ENCODE measurements around the gene SPEG. TPM values are rescaled to one million over a fixed set of nuclear protein-coding genes. Genes with fewer than 3 reads are reported as not detected.

SPEG gene
- total RNA-seq, 1 experiment from 2014 or later: 13.9 TPM

DNA sequence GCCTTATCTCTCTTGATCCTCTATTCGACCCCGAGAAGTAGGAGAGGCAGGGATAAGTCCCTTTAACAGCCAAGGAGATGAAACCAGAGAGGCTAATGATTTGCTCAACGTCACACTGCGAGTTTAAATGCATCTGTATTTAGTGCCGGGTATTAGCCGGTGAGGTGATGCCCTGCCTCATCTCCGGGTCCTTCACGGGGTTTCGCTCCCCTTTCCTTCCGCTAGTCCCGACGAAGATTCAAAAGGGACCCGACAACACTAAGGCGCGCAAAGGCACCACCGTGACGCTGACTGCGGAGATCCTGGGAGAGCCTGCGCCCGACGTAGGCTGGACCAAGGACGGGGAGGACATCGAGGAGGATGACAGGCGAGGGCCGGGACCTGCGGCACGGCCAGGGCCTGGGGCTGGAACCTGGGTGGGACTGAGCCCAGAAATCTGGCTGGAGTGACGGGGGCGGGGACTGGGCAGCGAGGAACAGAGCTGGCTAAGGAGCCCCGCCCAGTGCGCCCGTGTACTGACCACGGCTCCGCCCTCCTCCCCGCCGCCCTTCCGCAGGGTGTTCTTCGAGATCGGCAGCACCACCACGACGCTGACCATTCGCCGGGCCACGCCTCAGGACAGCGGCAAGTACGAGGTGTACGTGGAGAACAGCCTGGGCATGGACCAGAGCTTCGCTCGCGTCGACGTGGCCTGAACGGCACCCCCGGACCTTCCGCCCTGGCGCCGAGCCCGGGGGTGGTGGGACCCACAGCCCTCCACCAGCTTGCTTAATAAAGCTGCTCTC lies 63.0 kb downstream of the SPEG start:
- peak; percentile 86 for DNase-seq (ENCODE audit: low read depth)

GRCh38 chr2:219498280-219499057 lies 63.8 kb downstream of the SPEG start, which contains the start of gene GMPPA:
TSS of gene GMPPA (plus strand) at chr2:219498891. CDS start at chr2:219499976, 1,085 bp downstream.
- DNase-seq (ENCODE audit: low read depth): peak; percentile 98

DNA sequence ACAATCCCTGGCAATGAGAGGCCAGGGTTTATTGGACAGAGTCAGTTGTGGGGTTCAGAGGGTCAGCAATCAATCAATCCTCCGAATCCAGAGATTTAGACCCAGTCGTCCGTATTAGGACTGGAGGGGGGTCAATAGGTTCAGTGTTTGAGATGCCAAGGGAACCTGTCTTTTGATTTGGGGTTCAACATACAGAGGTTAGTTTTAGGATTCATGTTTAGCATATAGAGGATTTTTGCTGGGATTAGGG lies 64.3 kb downstream of the SPEG start:
- DNase-seq (ENCODE audit: low read depth): no peak

- DNase-seq (ENCODE audit: low read depth): no peak
Observed at GRCh38 chr2:219499555-219499954, 64.9 kb downstream of the SPEG start.

DNA sequence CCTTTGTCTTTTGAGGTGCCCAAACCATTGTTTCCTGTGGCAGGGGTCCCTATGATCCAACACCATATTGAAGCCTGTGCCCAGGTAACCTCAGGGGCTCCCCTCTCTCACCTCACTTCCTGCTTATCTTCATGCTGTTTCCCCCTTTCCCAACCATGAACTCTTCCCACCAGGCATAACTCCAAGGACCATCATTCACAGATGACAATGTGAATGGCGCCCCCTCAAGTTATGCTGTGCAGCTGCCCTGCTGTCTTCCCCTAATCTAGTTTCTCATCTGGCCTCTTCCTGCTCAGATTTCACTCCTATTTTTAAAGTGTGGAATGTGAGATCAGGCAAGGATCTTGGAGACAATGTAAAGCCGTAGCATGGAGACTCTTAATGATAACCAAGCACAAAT lies 65.5 kb downstream of the SPEG start:
- DNase-seq (ENCODE audit: low read depth): peak; percentile 47

DNA sequence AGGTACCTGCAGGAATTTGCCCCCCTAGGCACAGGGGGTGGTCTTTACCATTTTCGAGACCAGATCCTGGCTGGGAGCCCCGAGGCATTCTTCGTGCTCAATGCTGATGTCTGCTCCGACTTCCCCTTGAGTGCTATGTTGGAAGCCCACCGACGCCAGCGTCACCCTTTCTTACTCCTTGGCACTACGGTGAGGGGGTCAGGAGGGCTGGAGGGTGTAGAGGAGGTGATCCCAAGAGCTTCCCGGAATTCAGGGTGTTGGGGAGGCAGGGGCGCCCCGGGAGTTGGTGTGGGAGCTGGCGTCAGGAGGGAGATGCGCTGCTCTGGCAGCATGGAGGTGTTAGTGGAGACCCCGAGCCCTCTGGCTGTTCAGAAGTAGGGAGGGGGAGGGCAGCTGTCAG lies 67.2 kb downstream of the SPEG start:
- no peak for DNase-seq (ENCODE audit: low read depth)

GRCh38 chr2:219502618-219503017 lies 68.0 kb downstream of the SPEG start:
- no peak for DNase-seq (ENCODE audit: low read depth)

GRCh38 chr2:219505585-219505984 lies 70.9 kb downstream of the SPEG start:
- DNase-seq (ENCODE audit: low read depth): no peak

- DNase-seq (ENCODE audit: low read depth): no peak
Observed at GRCh38 chr2:219506153-219506801, 71.6 kb downstream of the SPEG start.

DNA sequence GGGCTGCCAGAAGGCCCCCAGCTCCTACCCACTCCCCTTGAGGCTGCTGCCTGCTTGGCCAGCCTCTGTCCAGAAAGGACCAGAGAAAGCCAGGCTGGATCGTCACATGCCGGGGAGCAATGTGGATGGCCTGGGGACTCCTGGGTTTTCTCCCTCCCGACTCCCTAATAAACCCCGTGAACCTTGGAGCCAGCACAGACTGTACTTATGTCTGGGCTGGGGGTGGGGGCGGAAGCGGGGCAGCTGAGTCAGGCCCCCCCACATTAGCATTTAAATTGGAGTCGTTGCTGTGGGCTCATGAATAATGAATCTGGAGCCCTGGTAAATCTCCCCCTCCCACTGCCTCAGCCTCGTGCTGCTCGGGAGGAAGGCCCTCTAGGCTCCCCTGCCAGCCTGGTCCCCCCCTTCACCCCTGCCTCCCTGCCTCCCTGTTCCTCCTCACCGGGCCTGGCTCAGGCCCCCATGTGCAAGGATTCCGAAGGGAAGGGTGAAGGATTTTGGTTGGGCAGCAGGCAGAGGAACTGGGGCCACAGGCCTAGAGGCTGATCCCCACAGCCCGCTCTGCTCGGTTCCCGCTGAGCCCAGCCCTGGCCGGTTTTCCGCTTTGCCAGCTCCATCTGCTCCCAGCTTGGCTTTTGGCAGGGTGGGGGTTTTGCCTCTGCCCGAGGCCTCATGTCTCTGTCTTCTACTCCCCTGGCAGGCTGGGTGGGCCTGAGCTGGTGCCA lies 72.3 kb downstream of the SPEG start:
- no peak for DNase-seq (ENCODE audit: low read depth)

DNA sequence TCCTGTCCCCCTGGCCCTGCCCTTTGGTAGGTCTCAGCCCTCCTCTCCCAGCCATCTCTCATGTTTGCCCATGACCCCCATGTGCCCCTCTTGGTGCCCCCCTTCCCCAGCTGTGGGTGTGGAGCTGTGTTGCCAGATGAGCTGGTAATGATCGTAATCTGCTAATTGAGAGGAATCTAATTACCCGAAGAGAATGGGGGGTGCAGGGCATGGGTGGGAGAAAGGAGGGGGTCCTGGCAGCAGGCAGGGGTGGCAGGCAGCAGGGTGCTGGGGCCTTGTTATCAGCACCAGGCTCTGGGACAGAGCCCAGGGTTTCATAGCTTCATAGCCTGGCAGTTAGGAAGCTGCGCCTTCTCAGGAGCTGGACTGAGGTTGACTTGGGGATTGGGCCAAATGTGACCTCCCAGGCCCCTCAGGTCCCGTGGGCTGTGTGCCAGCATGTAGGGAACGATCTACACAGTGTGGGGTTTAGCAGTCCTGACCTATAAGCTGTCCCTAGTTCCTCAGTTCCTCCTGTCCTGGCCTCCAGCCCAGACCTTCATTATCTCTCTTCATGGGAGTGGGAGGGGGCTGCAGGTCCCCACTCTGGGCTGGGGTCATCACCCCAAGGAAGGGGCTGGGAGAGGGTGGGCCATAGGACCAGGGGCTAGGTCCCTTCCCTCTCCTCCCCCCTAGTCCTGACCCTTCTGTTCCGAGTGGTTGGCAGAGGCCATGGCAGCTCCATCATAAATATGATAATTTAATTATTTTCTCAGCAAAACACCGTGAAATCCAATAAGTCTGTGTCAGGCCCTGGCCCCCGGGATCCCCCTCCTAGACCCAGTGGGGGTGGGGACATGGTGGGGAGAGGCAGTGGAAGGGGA lies 73.2 kb downstream of the SPEG start:
- DNase-seq (ENCODE audit: low read depth): no peak

GRCh38 chr2:219508444-219508734 lies 73.7 kb downstream of the SPEG start:
- DNase-seq (ENCODE audit: low read depth): no peak

- no peak for DNase-seq (ENCODE audit: low read depth)
Observed at GRCh38 chr2:219508971-219509779, 74.5 kb downstream of the SPEG start.

- peak; percentile 51 for DNase-seq (ENCODE audit: low read depth)
Observed at GRCh38 chr2:219509780-219510511, 75.3 kb downstream of the SPEG start.

DNA sequence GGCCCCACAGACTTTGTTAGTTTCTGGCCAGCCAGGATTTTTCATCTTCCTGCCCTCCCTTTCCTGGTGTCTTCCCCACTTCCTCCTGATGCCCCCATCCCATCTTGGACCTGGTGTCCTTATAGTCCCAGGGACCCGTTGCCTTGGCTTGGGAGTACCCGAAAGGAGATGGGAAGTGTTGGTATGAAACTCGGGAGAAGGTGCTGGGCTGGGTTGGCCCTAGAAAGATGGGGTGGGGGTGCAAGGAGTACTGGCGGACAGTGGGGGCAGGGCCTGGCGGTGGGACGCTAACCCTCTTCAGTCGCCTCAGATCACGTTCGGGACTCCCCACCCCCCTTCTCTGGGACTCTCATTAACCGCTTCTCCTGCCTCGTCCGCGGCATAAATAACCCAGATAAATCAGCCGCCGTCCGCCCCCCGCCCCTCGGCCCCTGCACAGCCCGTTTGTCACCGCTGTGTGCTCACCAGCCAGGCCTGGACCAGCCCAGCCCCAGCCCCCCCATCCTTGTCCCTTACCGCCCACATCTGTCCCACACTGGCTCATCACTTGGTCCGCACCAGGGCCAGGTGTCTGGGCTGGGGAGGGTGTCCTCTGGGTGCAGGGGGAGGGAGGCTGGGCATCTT lies 76.0 kb downstream of the SPEG start:
- no peak for DNase-seq (ENCODE audit: low read depth)

GRCh38 chr2:219511547-219512325 lies 77.1 kb downstream of the SPEG start:
- DNase-seq (ENCODE audit: low read depth): no peak

DNA sequence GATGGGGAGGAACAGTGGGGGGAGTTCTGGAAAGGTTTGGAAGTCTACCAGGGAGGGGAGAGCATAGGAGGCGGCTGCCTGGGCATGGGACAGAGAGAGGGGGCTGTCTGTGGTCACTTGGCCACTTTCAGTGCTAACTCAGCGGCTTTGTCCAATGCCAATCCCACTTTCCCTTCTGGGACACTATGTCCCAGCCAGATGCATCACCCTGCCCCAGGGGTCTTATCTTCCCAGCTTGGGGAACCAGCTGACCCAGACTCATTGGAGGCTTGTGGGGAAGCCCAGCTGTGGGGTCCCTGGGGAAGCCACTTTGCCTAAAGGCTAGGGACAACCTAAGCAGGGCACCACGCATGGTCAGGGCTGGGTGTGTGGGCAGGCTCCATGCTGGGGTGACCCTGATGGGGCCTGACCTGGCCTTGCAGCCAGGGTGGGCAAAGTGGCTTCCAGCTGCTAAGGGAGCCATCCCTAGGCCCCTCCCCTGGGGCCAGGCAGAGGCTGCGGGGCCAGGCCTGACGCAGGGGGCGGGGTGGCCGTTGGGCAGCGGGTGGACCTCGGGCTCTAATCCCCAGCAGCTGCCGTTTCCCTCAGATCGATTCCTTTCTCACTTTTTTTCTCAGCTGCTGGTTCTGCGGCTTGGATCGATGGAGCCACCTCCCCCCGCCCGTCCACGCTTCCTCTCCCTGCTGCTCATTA lies 78.0 kb downstream of the SPEG start:
- DNase-seq (ENCODE audit: low read depth): no peak

DNA sequence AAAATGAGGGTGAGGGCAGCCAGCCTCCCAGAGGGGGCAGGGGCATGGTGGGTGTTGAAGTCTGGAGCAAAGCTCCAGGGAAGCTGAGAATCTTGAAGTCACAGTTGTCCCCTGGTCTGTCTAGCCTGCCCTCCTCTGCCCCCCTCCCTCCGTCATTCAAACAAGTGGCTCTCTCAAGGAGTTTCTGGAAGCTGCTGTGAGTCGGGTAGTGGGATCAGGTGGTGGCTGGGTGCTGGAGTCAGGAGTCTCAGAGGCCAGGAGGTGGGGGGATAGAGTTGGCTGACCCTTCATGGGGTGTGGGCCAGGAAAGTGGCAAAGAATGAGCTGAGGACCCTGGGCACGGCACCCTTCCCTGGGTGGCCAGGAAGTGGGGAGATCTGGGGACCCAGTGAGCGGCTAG lies 79.1 kb downstream of the SPEG start:
- no peak for DNase-seq (ENCODE audit: low read depth)

Measured in M059J (cell line).